Stimulated activated CD4-positive, alpha-beta T cell treated with anti-CD3 and anti-CD28 coated beads, Interleukin-15, amount 100 ng/mL, for 48 hours (primary cell): ENCODE measurements around the gene GH2.
A peak's percentile ranks its signal among the peaks of the same experiment; 100 is the strongest.
"Not testable (repeated sequence)": the region's sequence is repeated elsewhere in the genome, so short reads cannot be mapped to it uniquely, and the experiment has no call there.

Experiments
- DNase-seq, 2 donors: peaks; one replicate each; pipeline ENCODE4 v3.0.0-alpha.2; 2020; ENCODE audit warnings: low read depth in 2 of 2

The GH2 gene

GRCh38 chr17:63881935-63882601, at the start of gene GH2:
TSS of gene GH2 (minus strand) at chr17:63881944. CDS start at chr17:63881801, 143 bp downstream.
- peak; percentile 37 to 46 for DNase-seq

- peak in 1 of 2 donors; percentile 41 for DNase-seq
Observed at GRCh38 chr17:63930951-63931575, 49.3 kb upstream of the GH2 start.

- DNase-seq, result no peak
Observed at GRCh38 chr17:63929860-63930766, 48.4 kb upstream of the GH2 start.

GRCh38 chr17:63928966-63929695, 47.4 kb upstream of the GH2 start:
- DNase-seq, result no peak

- DNase-seq, result no peak
Observed at GRCh38 chr17:63928172-63928666, 46.5 kb upstream of the GH2 start.

GRCh38 chr17:63927464-63928171, 45.9 kb upstream of the GH2 start:
- DNase-seq, result no peak

- no peak for DNase-seq
Observed at GRCh38 chr17:63926164-63926563, 44.4 kb upstream of the GH2 start.

GRCh38 chr17:63925615-63926014, 43.9 kb upstream of the GH2 start:
- no peak for DNase-seq

- DNase-seq, result not testable (repeated sequence)
Observed at GRCh38 chr17:63922402-63922801, 40.7 kb upstream of the GH2 start.

GRCh38 chr17:63920779-63921178, 39.0 kb upstream of the GH2 start:
- DNase-seq, result not testable (repeated sequence)

GRCh38 chr17:63920050-63920449, 38.3 kb upstream of the GH2 start:
- DNase-seq, result not testable (repeated sequence)

GRCh38 chr17:63919311-63919723, 37.6 kb upstream of the GH2 start:
- peak; percentile 49 to 65 for DNase-seq

- not testable (repeated sequence) for DNase-seq
Observed at GRCh38 chr17:63918789-63919305, 37.1 kb upstream of the GH2 start, which contains the start of gene GH1. TSS of gene GH1 (minus strand) at chr17:63918839. CDS start at chr17:63918776, 63 bp downstream.

GRCh38 chr17:63918305-63918704, 36.6 kb upstream of the GH2 start:
- DNase-seq, result no peak

- DNase-seq, result no peak
Observed at GRCh38 chr17:63917646-63918045, 35.9 kb upstream of the GH2 start.

GRCh38 chr17:63917206-63917605, 35.5 kb upstream of the GH2 start:
- not testable (repeated sequence) for DNase-seq

- no peak for DNase-seq
Observed at GRCh38 chr17:63916566-63917185, 34.9 kb upstream of the GH2 start.

- DNase-seq, result not testable (repeated sequence)
Observed at GRCh38 chr17:63915753-63916152, 34.0 kb upstream of the GH2 start.

- no peak for DNase-seq
Observed at GRCh38 chr17:63914471-63914870, 32.7 kb upstream of the GH2 start.

GRCh38 chr17:63911657-63912100, 29.9 kb upstream of the GH2 start:
- peak in 1 of 2 donors; percentile 60 for DNase-seq
